ENCODE results near the gene C2orf78.
"Not testable (repeated sequence)": the region's sequence is repeated elsewhere in the genome, so short reads cannot be mapped to it uniquely, and the experiment has no call there.

The C2orf78 gene

GRCh38 chr2:73759285-73759764 lies 24.7 kb upstream of the C2orf78 start:
- Histone ChIP-seq H2AFZ (ENCODE audit: low read length, unreplicated experiment) (no peak overlapping the region), H3K27ac (ENCODE audit: low read depth, low read length) (no peak overlapping the region), H3K36me3 (ENCODE audit: insufficient read depth, low read length) (peaks cover 26% of the 10 kb centered on the region; the same call in 1 of the 2 replicates), H3K4me3 (ENCODE audit: low read depth, low read length) (no peak overlapping the region), H3K79me2 (ENCODE audit: control insufficient read depth, insufficient read depth, low read length, unreplicated experiment) (no peaks in the 10 kb centered on the region), H3K4me1 (ENCODE audit: control insufficient read depth, insufficient read depth, low read length, unreplicated experiment) (peaks cover 15% of the 10 kb centered on the region), H3K27me3 (ENCODE audit: insufficient read depth, low read length) (no peaks in the 10 kb centered on the region)

- Histone ChIP-seq H3K36me3 (ENCODE audit: insufficient read depth, low read length) (peaks cover 27% of the 10 kb centered on the region; the same call in 1 of the 2 replicates), H3K4me1 (ENCODE audit: control insufficient read depth, insufficient read depth, low read length, unreplicated experiment) (peaks cover 15% of the 10 kb centered on the region), H3K79me2 (ENCODE audit: control insufficient read depth, insufficient read depth, low read length, unreplicated experiment) (no peaks in the 10 kb centered on the region), H2AFZ (ENCODE audit: low read length, unreplicated experiment) (no peak overlapping the region), H3K27ac (ENCODE audit: low read depth, low read length) (no peak overlapping the region), H3K27me3 (ENCODE audit: insufficient read depth, low read length) (no peaks in the 10 kb centered on the region), H3K4me3 (ENCODE audit: low read depth, low read length) (no peak overlapping the region)
Observed at GRCh38 chr2:73759904-73760303, 24.1 kb upstream of the C2orf78 start.

- no peak overlapping the region for H3K27ac ChIP-seq (ENCODE audit: low read depth, low read length)
- no peaks in the 10 kb centered on the region for H3K79me2 ChIP-seq (ENCODE audit: control insufficient read depth, insufficient read depth, low read length, unreplicated experiment)
- no peak overlapping the region for H3K4me3 ChIP-seq (ENCODE audit: low read depth, low read length)
- peaks cover 15% of the 10 kb centered on the region for H3K4me1 ChIP-seq (ENCODE audit: control insufficient read depth, insufficient read depth, low read length, unreplicated experiment)
- H3K36me3 ChIP-seq (ENCODE audit: insufficient read depth, low read length), result peaks cover 40% of the 10 kb centered on the region
- H3K27me3 ChIP-seq (ENCODE audit: insufficient read depth, low read length), result no peaks in the 10 kb centered on the region
- no peak overlapping the region for H2AFZ ChIP-seq (ENCODE audit: low read length, unreplicated experiment)
Observed at GRCh38 chr2:73762571-73762970, 21.4 kb upstream of the C2orf78 start.

GRCh38 chr2:73764945-73765344 lies 19.0 kb upstream of the C2orf78 start:
- no peaks in the 10 kb centered on the region for H3K79me2 ChIP-seq (ENCODE audit: control insufficient read depth, insufficient read depth, low read length, unreplicated experiment)
- H3K27ac ChIP-seq (ENCODE audit: low read depth, low read length), result no peak overlapping the region
- peaks cover 54% of the 10 kb centered on the region for H3K36me3 ChIP-seq (ENCODE audit: insufficient read depth, low read length)
- no peak overlapping the region for H3K4me3 ChIP-seq (ENCODE audit: low read depth, low read length)
- H3K4me1 ChIP-seq (ENCODE audit: control insufficient read depth, insufficient read depth, low read length, unreplicated experiment), result peaks cover 8% of the 10 kb centered on the region
- no peaks in the 10 kb centered on the region for H3K27me3 ChIP-seq (ENCODE audit: insufficient read depth, low read length)
- H2AFZ ChIP-seq (ENCODE audit: low read length, unreplicated experiment), result no peak overlapping the region

- H3K36me3 ChIP-seq (ENCODE audit: insufficient read depth, low read length), result peaks cover 48% of the 10 kb centered on the region
- no peak overlapping the region for H3K27ac ChIP-seq (ENCODE audit: low read depth, low read length)
- H3K79me2 ChIP-seq (ENCODE audit: control insufficient read depth, insufficient read depth, low read length, unreplicated experiment), result no peaks in the 10 kb centered on the region
- no peaks in the 10 kb centered on the region for H3K27me3 ChIP-seq (ENCODE audit: insufficient read depth, low read length)
- H3K4me1 ChIP-seq (ENCODE audit: control insufficient read depth, insufficient read depth, low read length, unreplicated experiment), result peaks cover 8% of the 10 kb centered on the region
- H3K4me3 ChIP-seq (ENCODE audit: low read depth, low read length), result no peak overlapping the region
- no peak overlapping the region for H2AFZ ChIP-seq (ENCODE audit: low read length, unreplicated experiment)
Observed at GRCh38 chr2:73766349-73766748, 17.6 kb upstream of the C2orf78 start.

- H3K79me2 ChIP-seq (ENCODE audit: control insufficient read depth, insufficient read depth, low read length, unreplicated experiment), result no peaks in the 10 kb centered on the region
- H3K27ac ChIP-seq (ENCODE audit: low read depth, low read length), result no peak overlapping the region
- no peaks in the 10 kb centered on the region for H3K27me3 ChIP-seq (ENCODE audit: insufficient read depth, low read length)
- peaks cover 49% of the 10 kb centered on the region for H3K36me3 ChIP-seq (ENCODE audit: insufficient read depth, low read length)
- peaks cover 8% of the 10 kb centered on the region for H3K4me1 ChIP-seq (ENCODE audit: control insufficient read depth, insufficient read depth, low read length, unreplicated experiment)
- H3K4me3 ChIP-seq (ENCODE audit: low read depth, low read length), result no peak overlapping the region
- no peak overlapping the region for H2AFZ ChIP-seq (ENCODE audit: low read length, unreplicated experiment)
Observed at GRCh38 chr2:73766994-73767393, 17.0 kb upstream of the C2orf78 start.

- Histone ChIP-seq H3K27me3 (ENCODE audit: insufficient read depth, low read length) (no peaks in the 10 kb centered on the region), H3K36me3 (ENCODE audit: insufficient read depth, low read length) (peaks cover 58% of the 10 kb centered on the region), H3K4me3 (ENCODE audit: low read depth, low read length) (no peak overlapping the region), H2AFZ (ENCODE audit: low read length, unreplicated experiment) (no peak overlapping the region), H3K79me2 (ENCODE audit: control insufficient read depth, insufficient read depth, low read length, unreplicated experiment) (peaks cover 5% of the 10 kb centered on the region), H3K27ac (ENCODE audit: low read depth, low read length) (no peak overlapping the region), H3K4me1 (ENCODE audit: control insufficient read depth, insufficient read depth, low read length, unreplicated experiment) (no peaks in the 10 kb centered on the region)
Observed at GRCh38 chr2:73770725-73771124, 13.3 kb upstream of the C2orf78 start.

GRCh38 chr2:73772819-73773218 lies 11.2 kb upstream of the C2orf78 start:
- Histone ChIP-seq H3K36me3 (ENCODE audit: insufficient read depth, low read length) (peaks cover 54% of the 10 kb centered on the region), H3K79me2 (ENCODE audit: control insufficient read depth, insufficient read depth, low read length, unreplicated experiment) (peaks cover 17% of the 10 kb centered on the region), H2AFZ (ENCODE audit: low read length, unreplicated experiment) (no peak overlapping the region), H3K27ac (ENCODE audit: low read depth, low read length) (no peak overlapping the region), H3K27me3 (ENCODE audit: insufficient read depth, low read length) (no peaks in the 10 kb centered on the region), H3K4me3 (ENCODE audit: low read depth, low read length) (no peak overlapping the region), H3K4me1 (ENCODE audit: control insufficient read depth, insufficient read depth, low read length, unreplicated experiment) (peaks cover 6% of the 10 kb centered on the region)

- H3K4me1 ChIP-seq (ENCODE audit: control insufficient read depth, insufficient read depth, low read length, unreplicated experiment), result peaks cover 12% of the 10 kb centered on the region
- no peak overlapping the region for H2AFZ ChIP-seq (ENCODE audit: low read length, unreplicated experiment)
- H3K36me3 ChIP-seq (ENCODE audit: insufficient read depth, low read length), result peaks cover 35% of the 10 kb centered on the region
- peaks cover 37% of the 10 kb centered on the region for H3K79me2 ChIP-seq (ENCODE audit: control insufficient read depth, insufficient read depth, low read length, unreplicated experiment)
- H3K27ac ChIP-seq (ENCODE audit: low read depth, low read length), result no peak overlapping the region
- H3K27me3 ChIP-seq (ENCODE audit: insufficient read depth, low read length), result no peaks in the 10 kb centered on the region
- H3K4me3 ChIP-seq (ENCODE audit: low read depth, low read length), result no peak overlapping the region
Observed at GRCh38 chr2:73776381-73776780, 7.6 kb upstream of the C2orf78 start.

GRCh38 chr2:73776869-73777519 lies 7.0 kb upstream of the C2orf78 start:
- Histone ChIP-seq H3K4me1 (ENCODE audit: control insufficient read depth, insufficient read depth, low read length, unreplicated experiment) (peaks cover 12% of the 10 kb centered on the region), H3K79me2 (ENCODE audit: control insufficient read depth, insufficient read depth, low read length, unreplicated experiment) (peaks cover 37% of the 10 kb centered on the region), H3K36me3 (ENCODE audit: insufficient read depth, low read length) (peaks cover 34% of the 10 kb centered on the region), H3K4me3 (ENCODE audit: low read depth, low read length) (0 out of 2 replicates have a peak overlapping the region, but pooled peaks have one; percentile 7), H3K27me3 (ENCODE audit: insufficient read depth, low read length) (no peaks in the 10 kb centered on the region), H2AFZ (ENCODE audit: low read length, unreplicated experiment) (no peak overlapping the region), H3K27ac (ENCODE audit: low read depth, low read length) (peak overlapping the region; percentile 38)

- H3K27ac ChIP-seq (ENCODE audit: low read depth, low read length), result peak overlapping the region; percentile 49; the same call in 1 of the 2 replicates
- H3K4me1 ChIP-seq (ENCODE audit: control insufficient read depth, insufficient read depth, low read length, unreplicated experiment), result peaks cover 12% of the 10 kb centered on the region
- H2AFZ ChIP-seq (ENCODE audit: low read length, unreplicated experiment), result peak overlapping the region; percentile 77
- peaks cover 18% of the 10 kb centered on the region for H3K36me3 ChIP-seq (ENCODE audit: insufficient read depth, low read length)
- H3K27me3 ChIP-seq (ENCODE audit: insufficient read depth, low read length), result not testable (repeated sequence)
- H3K79me2 ChIP-seq (ENCODE audit: control insufficient read depth, insufficient read depth, low read length, unreplicated experiment), result peaks cover 37% of the 10 kb centered on the region
- H3K4me3 ChIP-seq (ENCODE audit: low read depth, low read length), result peak overlapping the region; percentile 97
Observed at GRCh38 chr2:73778867-73779466, 5.0 kb upstream of the C2orf78 start.

All from ACC112 (cell line).